NCI-H2029 (cell line): Measurements from ENCODE around the gene FAM3B.

ENCODE experiments used
- DNase-seq: peaks from one replicate; lab custom pipeline; 2025; lab: John Stamatoyannopoulos, UW

The FAM3B gene

DNA sequence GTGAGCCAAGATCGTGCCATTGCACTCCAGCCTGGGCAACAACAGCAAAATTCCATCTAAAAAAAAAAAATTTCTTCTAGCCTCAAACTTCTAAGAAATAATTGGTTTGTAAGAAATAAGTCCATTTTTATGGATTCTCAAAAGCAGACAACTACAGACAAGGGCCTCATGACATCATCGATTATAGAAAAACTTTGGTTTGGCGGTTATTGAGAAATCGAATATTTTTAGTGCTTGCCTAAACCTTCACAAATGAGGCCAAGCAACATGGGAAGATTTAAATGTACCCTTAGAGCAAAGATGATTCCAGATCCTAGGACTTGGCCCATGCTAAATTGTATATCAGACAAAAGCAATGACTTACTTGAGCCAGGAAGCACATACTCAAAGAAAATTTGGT lies 81.7 kb downstream of the FAM3B start:
- no peak for DNase-seq

GRCh38 chr21:41398831-41399230 lies 82.2 kb downstream of the FAM3B start:
- no peak for DNase-seq

DNA sequence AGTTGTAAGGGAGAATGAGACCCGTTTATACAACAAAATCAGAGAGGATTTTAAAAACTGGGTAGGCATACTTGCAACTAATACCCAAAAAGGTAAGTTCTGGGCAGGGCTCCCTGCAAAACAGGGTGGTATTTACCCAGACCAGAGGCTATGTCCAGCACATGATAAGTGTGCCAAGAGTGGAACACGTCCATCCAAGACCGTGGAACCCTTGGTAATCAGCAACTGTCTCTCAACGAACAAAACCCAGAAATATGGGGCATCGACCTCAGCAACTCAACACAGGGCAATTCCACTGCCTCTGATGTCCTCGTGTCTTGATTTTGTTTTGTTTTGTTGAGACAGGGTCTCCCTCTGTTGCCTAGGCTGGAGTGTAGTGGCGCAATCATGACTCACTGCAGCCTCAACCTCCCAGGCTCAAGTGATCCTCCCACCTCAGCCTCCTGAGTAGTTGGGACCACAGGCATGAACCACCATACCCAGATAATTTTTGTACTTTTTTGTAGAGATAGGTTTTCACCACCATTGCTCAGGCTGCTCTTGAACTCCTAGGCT lies 82.7 kb downstream of the FAM3B start:
- no peak for DNase-seq

DNA sequence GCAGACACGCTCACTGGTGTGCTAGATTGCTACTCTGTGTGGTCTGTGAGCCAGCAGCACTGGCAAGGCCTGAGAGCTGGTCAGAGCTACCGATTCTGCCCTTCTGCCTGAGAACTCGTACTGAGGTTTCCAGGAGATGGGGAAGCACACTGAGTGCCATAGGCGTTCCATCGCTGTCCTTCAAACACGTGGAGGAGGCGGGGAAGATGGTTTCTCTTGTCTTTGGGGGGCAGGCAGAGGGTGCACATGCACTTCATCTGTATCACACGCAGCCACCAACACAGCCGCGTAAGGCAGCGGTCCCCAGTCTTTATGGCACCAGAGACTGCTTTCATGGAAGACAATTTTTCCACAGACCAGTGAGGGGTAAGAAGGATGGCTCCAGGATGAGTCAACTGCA lies 85.6 kb downstream of the FAM3B start:
- no peak for DNase-seq

- no peak for DNase-seq
These were observed 86.2 kb downstream of the FAM3B start for GRCh38 chr21:41402796-41403195.

DNA sequence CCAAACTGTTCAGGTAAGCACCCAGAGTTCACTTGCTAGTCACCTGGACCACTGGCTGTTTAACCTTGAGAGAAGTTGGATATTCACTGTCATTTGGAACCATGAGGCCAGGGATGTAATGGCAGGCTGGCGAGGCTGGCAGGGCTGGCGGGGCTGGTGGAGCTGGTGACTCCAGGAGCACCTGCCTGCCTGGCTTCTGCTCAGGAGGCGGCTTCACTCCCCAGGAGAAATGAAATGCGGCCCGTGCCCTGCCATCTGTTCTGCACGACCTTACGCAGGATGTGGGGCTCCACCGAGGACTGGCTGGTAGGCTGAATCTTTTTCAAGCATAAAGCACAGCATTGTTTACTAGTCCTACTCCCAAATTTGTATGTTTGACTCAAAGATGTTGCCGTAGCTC lies 86.7 kb downstream of the FAM3B start:
- DNase-seq, result no peak

DNA sequence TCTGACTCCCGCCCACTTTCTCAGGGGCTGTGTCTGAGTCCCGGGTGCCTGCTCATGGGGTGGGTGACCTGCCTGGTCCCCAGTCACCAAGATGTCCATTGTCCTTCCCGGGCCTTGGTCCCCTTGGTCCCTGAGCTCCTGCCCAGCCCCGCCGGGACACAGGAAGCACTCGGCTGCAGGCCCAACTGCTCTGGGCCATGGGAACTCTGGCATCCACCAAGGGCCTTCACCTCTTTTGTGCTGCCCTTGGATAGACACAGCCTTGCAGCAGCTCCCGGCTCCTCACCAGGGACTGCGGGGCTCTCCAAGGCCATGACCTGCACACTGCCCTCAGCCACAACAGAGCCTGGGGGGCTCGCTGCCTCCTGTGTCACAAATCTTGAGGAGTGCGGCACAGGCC lies 87.4 kb downstream of the FAM3B start:
- no peak for DNase-seq

GRCh38 chr21:41405321-41405720 lies 88.7 kb downstream of the FAM3B start:
- DNase-seq, result no peak

GRCh38 chr21:41406340-41406739 lies 89.7 kb downstream of the FAM3B start:
- DNase-seq, result no peak
